ENCODE measurements around the gene SLC19A1.

Gene SLC19A1

GRCh38 chr21:45499201-45499750 is 43.0 kb downstream of the SLC19A1 start:
- no peaks in the 10 kb centered on the region for H3K9me3 ChIP-seq (ENCODE audit: insufficient read depth, low read depth, low read length)
- no peaks in the 10 kb centered on the region for H3K27me3 ChIP-seq (ENCODE audit: insufficient read depth, low read length)
- peaks cover 49% of the 10 kb centered on the region for H3K36me3 ChIP-seq (ENCODE audit: insufficient read depth, low read depth, low read length)
- H3K4me1 ChIP-seq (ENCODE audit: insufficient read depth, low read length), result no peaks in the 10 kb centered on the region
- H3K4me3 ChIP-seq (ENCODE audit: low read length), result no peak overlapping the region
- no peak overlapping the region for H3K27ac ChIP-seq (ENCODE audit: low read length)
- no peak overlapping the region for H3K9ac ChIP-seq (ENCODE audit: low read depth, low read length)

- no peaks in the 10 kb centered on the region for H3K27me3 ChIP-seq (ENCODE audit: insufficient read depth, low read length)
- H3K4me1 ChIP-seq (ENCODE audit: insufficient read depth, low read length), result no peaks in the 10 kb centered on the region
- H3K36me3 ChIP-seq (ENCODE audit: insufficient read depth, low read depth, low read length), result peaks cover 49% of the 10 kb centered on the region
Measured at GRCh38 chr21:45498646-45499000, 43.6 kb downstream of the SLC19A1 start.

GRCh38 chr21:45497846-45498645 is 44.2 kb downstream of the SLC19A1 start:
- H3K27me3 ChIP-seq (ENCODE audit: insufficient read depth, low read length), result no peaks in the 10 kb centered on the region
- H3K9ac ChIP-seq (ENCODE audit: low read depth, low read length), result no peak overlapping the region
- H3K36me3 ChIP-seq (ENCODE audit: insufficient read depth, low read depth, low read length), result peaks cover 49% of the 10 kb centered on the region
- H3K4me1 ChIP-seq (ENCODE audit: insufficient read depth, low read length), result no peaks in the 10 kb centered on the region
- H3K4me3 ChIP-seq (ENCODE audit: low read length), result no peak overlapping the region
- no peaks in the 10 kb centered on the region for H3K9me3 ChIP-seq (ENCODE audit: insufficient read depth, low read depth, low read length)
- no peak overlapping the region for H3K27ac ChIP-seq (ENCODE audit: low read length)

More at GRCh38 chr21:45498646-45499000, 43.6 kb downstream of the SLC19A1 start:
- H3K27ac ChIP-seq (ENCODE audit: low read length), result no peak overlapping the region
- H3K4me3 ChIP-seq (ENCODE audit: low read length), result no peak overlapping the region
- H3K9ac ChIP-seq (ENCODE audit: low read depth, low read length), result no peak overlapping the region
- no peaks in the 10 kb centered on the region for H3K9me3 ChIP-seq (ENCODE audit: insufficient read depth, low read depth, low read length)

GRCh38 chr21:45496968-45497845 is 45.0 kb downstream of the SLC19A1 start:
- H3K9me3 ChIP-seq (ENCODE audit: insufficient read depth, low read depth, low read length), result no peaks in the 10 kb centered on the region
- H3K9ac ChIP-seq (ENCODE audit: low read depth, low read length), result no peak overlapping the region
- no peak overlapping the region for H3K4me3 ChIP-seq (ENCODE audit: low read length)
- peaks cover 51% of the 10 kb centered on the region for H3K36me3 ChIP-seq (ENCODE audit: insufficient read depth, low read depth, low read length)
- H3K27ac ChIP-seq (ENCODE audit: low read length), result no peak overlapping the region
- no peaks in the 10 kb centered on the region for H3K27me3 ChIP-seq (ENCODE audit: insufficient read depth, low read length)
- no peaks in the 10 kb centered on the region for H3K4me1 ChIP-seq (ENCODE audit: insufficient read depth, low read length)

GRCh38 chr21:45496151-45496967 is 45.9 kb downstream of the SLC19A1 start:
- Histone ChIP-seq H3K9ac (ENCODE audit: low read depth, low read length) (no peak overlapping the region), H3K27me3 (ENCODE audit: insufficient read depth, low read length) (no peaks in the 10 kb centered on the region), H3K36me3 (ENCODE audit: insufficient read depth, low read depth, low read length) (peaks cover 59% of the 10 kb centered on the region), H3K4me1 (ENCODE audit: insufficient read depth, low read length) (no peaks in the 10 kb centered on the region), H3K27ac (ENCODE audit: low read length) (no peak overlapping the region), H3K4me3 (ENCODE audit: low read length) (no peak overlapping the region), H3K9me3 (ENCODE audit: insufficient read depth, low read depth, low read length) (no peaks in the 10 kb centered on the region)

- Histone ChIP-seq H3K36me3 (ENCODE audit: insufficient read depth, low read depth, low read length) (peaks cover 60% of the 10 kb centered on the region), H3K4me1 (ENCODE audit: insufficient read depth, low read length) (no peaks in the 10 kb centered on the region), H3K4me3 (ENCODE audit: low read length) (no peak overlapping the region), H3K9me3 (ENCODE audit: insufficient read depth, low read depth, low read length) (no peaks in the 10 kb centered on the region), H3K9ac (ENCODE audit: low read depth, low read length) (no peak overlapping the region), H3K27ac (ENCODE audit: low read length) (no peak overlapping the region), H3K27me3 (ENCODE audit: insufficient read depth, low read length) (no peaks in the 10 kb centered on the region)
Measured at GRCh38 chr21:45494851-45495680, 47.2 kb downstream of the SLC19A1 start.

GRCh38 chr21:45494135-45494850 is 47.9 kb downstream of the SLC19A1 start:
- Histone ChIP-seq H3K27ac (ENCODE audit: low read length) (no peak overlapping the region), H3K9me3 (ENCODE audit: insufficient read depth, low read depth, low read length) (no peaks in the 10 kb centered on the region), H3K27me3 (ENCODE audit: insufficient read depth, low read length) (no peaks in the 10 kb centered on the region), H3K4me1 (ENCODE audit: insufficient read depth, low read length) (peaks cover 2% of the 10 kb centered on the region; the same call in 1 of the 2 replicates), H3K4me3 (ENCODE audit: low read length) (no peak overlapping the region), H3K36me3 (ENCODE audit: insufficient read depth, low read depth, low read length) (peaks cover 56% of the 10 kb centered on the region), H3K9ac (ENCODE audit: low read depth, low read length) (no peak overlapping the region)

- no peak overlapping the region for H3K9ac ChIP-seq (ENCODE audit: low read depth, low read length)
- no peak overlapping the region for H3K4me3 ChIP-seq (ENCODE audit: low read length)
- peaks cover 5% of the 10 kb centered on the region; the same call in 1 of the 2 replicates for H3K4me1 ChIP-seq (ENCODE audit: insufficient read depth, low read length)
- H3K27ac ChIP-seq (ENCODE audit: low read length), result no peak overlapping the region
- no peaks in the 10 kb centered on the region for H3K27me3 ChIP-seq (ENCODE audit: insufficient read depth, low read length)
- no peaks in the 10 kb centered on the region for H3K9me3 ChIP-seq (ENCODE audit: insufficient read depth, low read depth, low read length)
- H3K36me3 ChIP-seq (ENCODE audit: insufficient read depth, low read depth, low read length), result peaks cover 48% of the 10 kb centered on the region
Measured at GRCh38 chr21:45493401-45494001, 48.7 kb downstream of the SLC19A1 start.

GRCh38 chr21:45492765-45493164 is 49.5 kb downstream of the SLC19A1 start:
- no peaks in the 10 kb centered on the region for H3K27me3 ChIP-seq (ENCODE audit: insufficient read depth, low read length)
- H3K36me3 ChIP-seq (ENCODE audit: insufficient read depth, low read depth, low read length), result peaks cover 48% of the 10 kb centered on the region
- H3K4me3 ChIP-seq (ENCODE audit: low read length), result no peak overlapping the region
- H3K9me3 ChIP-seq (ENCODE audit: insufficient read depth, low read depth, low read length), result no peaks in the 10 kb centered on the region
- H3K4me1 ChIP-seq (ENCODE audit: insufficient read depth, low read length), result peaks cover 11% of the 10 kb centered on the region; the same call in 1 of the 2 replicates
- no peak overlapping the region for H3K9ac ChIP-seq (ENCODE audit: low read depth, low read length)
- H3K27ac ChIP-seq (ENCODE audit: low read length), result no peak overlapping the region

GRCh38 chr21:45491623-45492022 is 50.6 kb downstream of the SLC19A1 start:
- Histone ChIP-seq H3K27ac (ENCODE audit: low read length) (no peak overlapping the region), H3K4me3 (ENCODE audit: low read length) (no peak overlapping the region), H3K9ac (ENCODE audit: low read depth, low read length) (no peak overlapping the region), H3K4me1 (ENCODE audit: insufficient read depth, low read length) (peaks cover 13% of the 10 kb centered on the region; the same call in 1 of the 2 replicates), H3K36me3 (ENCODE audit: insufficient read depth, low read depth, low read length) (peaks cover 43% of the 10 kb centered on the region), H3K27me3 (ENCODE audit: insufficient read depth, low read length) (no peaks in the 10 kb centered on the region), H3K9me3 (ENCODE audit: insufficient read depth, low read depth, low read length) (no peaks in the 10 kb centered on the region)

Data from iPS-20b (cell line).